HG02884 (cell line): ENCODE measurements around the gene TFAP2E.
"Not testable (repeated sequence)": the region's sequence is repeated elsewhere in the genome, so short reads cannot be mapped to it uniquely, and the experiment has no call there.

Experiments used
- ATAC-seq: cut with Tn5 transposase; IDR thresholded peaks from one replicate; pipeline ENCODE4 v1.9.1; 2021; ENCODE audit warnings: mild to moderate bottlenecking, moderate library complexity; ENCODE audit not compliant: unreplicated experiment

The TFAP2E gene

GRCh38 chr1:35571263-35571662 lies 1.9 kb upstream of the TFAP2E start:
- no peak for ATAC-seq

- ATAC-seq = no peak
Measured at GRCh38 chr1:35572296-35572695, 818 bp upstream of the TFAP2E start.

- no peak for ATAC-seq
Measured at GRCh38 chr1:35574125-35574654, 1.1 kb downstream of the TFAP2E start.

- ATAC-seq = no peak
Measured at GRCh38 chr1:35574655-35575415, 1.7 kb downstream of the TFAP2E start.

GRCh38 chr1:35575416-35575958 lies 2.4 kb downstream of the TFAP2E start:
- no peak for ATAC-seq

GRCh38 chr1:35576061-35576765 lies 3.1 kb downstream of the TFAP2E start:
- ATAC-seq = no peak

GRCh38 chr1:35576766-35577070 lies 3.6 kb downstream of the TFAP2E start:
- ATAC-seq = not testable (repeated sequence)

- ATAC-seq = no peak
Measured at GRCh38 chr1:35577071-35577998, 4.2 kb downstream of the TFAP2E start.

GRCh38 chr1:35580949-35581388 lies 7.9 kb downstream of the TFAP2E start:
- ATAC-seq = no peak

- not testable (repeated sequence) for ATAC-seq
Measured at GRCh38 chr1:35581621-35582020, 8.5 kb downstream of the TFAP2E start.

GRCh38 chr1:35585281-35585680 lies 12.2 kb downstream of the TFAP2E start:
- ATAC-seq = no peak

- ATAC-seq = not testable (repeated sequence)
Measured at GRCh38 chr1:35585805-35586204, 12.7 kb downstream of the TFAP2E start.

GRCh38 chr1:35586808-35587207 lies 13.7 kb downstream of the TFAP2E start:
- ATAC-seq = no peak

GRCh38 chr1:35587736-35588135 lies 14.6 kb downstream of the TFAP2E start:
- no peak for ATAC-seq

- ATAC-seq = no peak
Measured at GRCh38 chr1:35588197-35588910, 15.2 kb downstream of the TFAP2E start.

- no peak for ATAC-seq
Measured at GRCh38 chr1:35589516-35590427, 16.7 kb downstream of the TFAP2E start.

GRCh38 chr1:35590476-35591040 lies 17.4 kb downstream of the TFAP2E start:
- ATAC-seq = no peak

GRCh38 chr1:35591211-35591610 lies 18.1 kb downstream of the TFAP2E start:
- no peak for ATAC-seq
